Epithelial cell of esophagus (primary cell): ENCODE data around the gene TMEM33.

ENCODE experiments used
- DNase-seq: peaks from one replicate; pipeline ENCODE4 v3.0.0; 2010; ENCODE audit warnings: low read depth
- H3K4me3 ChIP-seq: 2 replicates; pipeline ENCODE4 v1.5.1; 2011; ENCODE audit warnings: mild to moderate bottlenecking, low read length, control low read depth
- TF ChIP-seq, protein P1 (sequence below): IDR thresholded peaks from 2 replicates; pipeline ENCODE4 v1.5.1; 2011; ENCODE audit warnings: low read depth, mild to moderate bottlenecking, low read length, control low read depth, inconsistent platforms; ENCODE audit not compliant: insufficient read depth; ENCODE audit errors: missing control alignments

Gene TMEM33

DNA sequence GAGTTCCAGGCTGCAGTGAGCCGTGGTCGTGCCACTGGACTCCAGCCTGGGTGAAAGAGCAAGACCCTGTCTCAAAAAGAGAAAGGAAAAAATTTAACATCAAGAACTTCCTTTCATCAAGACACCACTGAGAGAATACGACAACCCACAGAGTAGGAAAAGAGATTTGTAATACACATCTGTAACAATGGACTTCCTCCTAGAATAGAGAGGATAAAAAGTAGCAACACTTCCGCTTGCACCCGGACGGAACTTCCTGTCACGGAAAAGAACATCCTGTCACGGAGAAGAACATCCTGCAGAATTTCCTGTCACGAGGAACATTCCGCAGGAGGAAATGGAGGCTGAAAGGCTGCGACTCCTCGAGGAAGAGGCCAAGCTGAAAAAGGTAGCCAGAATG lies 46.2 kb downstream of the TMEM33 start, which contains the start of gene DCAF4L1:
Gene DCAF4L1, plus strand, starts transcription at position 301 of the 400 bp plus-strand sequence. Its CDS starts 37 bp downstream, at position 338.
- no peak within 1 kb of the TSS for H3K4me3 ChIP-seq
- TF ChIP-seq, protein P1, sequence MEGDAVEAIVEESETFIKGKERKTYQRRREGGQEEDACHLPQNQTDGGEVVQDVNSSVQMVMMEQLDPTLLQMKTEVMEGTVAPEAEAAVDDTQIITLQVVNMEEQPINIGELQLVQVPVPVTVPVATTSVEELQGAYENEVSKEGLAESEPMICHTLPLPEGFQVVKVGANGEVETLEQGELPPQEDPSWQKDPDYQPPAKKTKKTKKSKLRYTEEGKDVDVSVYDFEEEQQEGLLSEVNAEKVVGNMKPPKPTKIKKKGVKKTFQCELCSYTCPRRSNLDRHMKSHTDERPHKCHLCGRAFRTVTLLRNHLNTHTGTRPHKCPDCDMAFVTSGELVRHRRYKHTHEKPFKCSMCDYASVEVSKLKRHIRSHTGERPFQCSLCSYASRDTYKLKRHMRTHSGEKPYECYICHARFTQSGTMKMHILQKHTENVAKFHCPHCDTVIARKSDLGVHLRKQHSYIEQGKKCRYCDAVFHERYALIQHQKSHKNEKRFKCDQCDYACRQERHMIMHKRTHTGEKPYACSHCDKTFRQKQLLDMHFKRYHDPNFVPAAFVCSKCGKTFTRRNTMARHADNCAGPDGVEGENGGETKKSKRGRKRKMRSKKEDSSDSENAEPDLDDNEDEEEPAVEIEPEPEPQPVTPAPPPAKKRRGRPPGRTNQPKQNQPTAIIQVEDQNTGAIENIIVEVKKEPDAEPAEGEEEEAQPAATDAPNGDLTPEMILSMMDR = no peak
- DNase-seq = no peak

GRCh38 chr4:41982716-41983115 lies 47.5 kb downstream of the TMEM33 start:
- TF ChIP-seq, protein P1 = no peak
- H3K4me3 ChIP-seq = no peak overlapping the region
- DNase-seq = no peak

DNA sequence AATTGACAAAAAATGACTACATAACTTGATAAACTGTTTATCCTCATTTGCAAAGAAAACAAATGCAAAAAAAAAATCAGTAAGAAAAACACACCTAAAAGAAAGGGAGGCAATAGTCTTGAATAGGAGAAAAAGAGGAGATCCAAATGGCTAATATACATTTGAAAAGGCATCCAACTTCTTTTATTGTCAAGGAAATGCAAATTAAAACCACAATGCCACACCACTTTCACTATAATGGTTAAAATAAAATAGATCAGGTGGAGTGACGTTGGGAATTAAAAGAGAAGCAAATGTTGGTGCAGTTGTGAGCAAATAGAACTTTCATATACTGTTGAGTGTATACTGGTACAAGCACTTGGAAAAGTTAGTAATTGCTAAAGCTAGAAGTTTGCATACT lies 49.9 kb downstream of the TMEM33 start:
- no peak overlapping the region for H3K4me3 ChIP-seq
- TF ChIP-seq, protein P1 = no peak
- DNase-seq = no peak

GRCh38 chr4:41989994-41990364 lies 54.8 kb downstream of the TMEM33 start:
- TF ChIP-seq, protein P1 = no peak
- H3K4me3 ChIP-seq = peak overlapping the region; percentile 80
- no peak for DNase-seq

DNA sequence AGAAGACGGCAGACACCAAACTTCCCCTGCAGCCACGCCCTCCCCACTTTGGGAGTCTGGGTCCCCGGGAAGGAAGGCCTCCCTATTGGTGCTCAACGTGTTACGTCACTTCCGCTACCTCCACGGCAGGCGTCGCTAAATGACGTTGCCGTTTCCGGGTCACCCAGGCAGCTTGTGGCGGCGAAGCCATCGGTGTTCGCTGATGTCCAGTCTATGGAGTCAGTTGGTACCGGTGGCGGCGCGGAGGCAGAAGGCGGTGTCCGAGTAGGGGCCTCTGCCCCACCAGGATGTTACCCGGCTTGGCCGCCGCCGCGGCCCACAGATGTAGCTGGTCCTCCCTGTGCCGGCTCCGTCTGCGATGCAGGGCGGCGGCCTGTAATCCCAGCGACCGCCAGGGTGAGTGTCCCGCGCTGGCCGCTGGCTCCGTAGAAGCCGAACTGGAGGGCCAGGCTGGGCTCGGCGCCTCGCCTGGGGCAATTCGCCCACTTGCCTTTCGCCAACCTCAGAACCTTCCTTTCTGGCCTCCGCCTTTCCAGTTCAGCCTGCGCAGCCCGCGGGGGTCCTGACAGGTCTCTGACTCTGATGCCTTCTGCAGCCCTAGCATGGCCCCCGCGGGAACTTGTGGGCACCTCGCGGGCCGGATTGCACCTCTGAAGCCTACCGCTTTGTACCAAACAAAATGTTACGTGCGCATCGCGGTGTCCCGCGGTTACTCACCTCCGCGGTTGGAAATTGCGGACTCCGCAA lies 55.3 kb downstream of the TMEM33 start, which contains the start of gene SLC30A9:
Gene SLC30A9, plus strand, starts transcription at position 166 of the 747 bp plus-strand sequence. Its CDS starts 122 bp downstream, at position 288.
- DNase-seq = peak; percentile 96
- peak within 1 kb of the TSS; percentile 80 for H3K4me3 ChIP-seq
- TF ChIP-seq, protein P1 = peak; percentile 27

DNA sequence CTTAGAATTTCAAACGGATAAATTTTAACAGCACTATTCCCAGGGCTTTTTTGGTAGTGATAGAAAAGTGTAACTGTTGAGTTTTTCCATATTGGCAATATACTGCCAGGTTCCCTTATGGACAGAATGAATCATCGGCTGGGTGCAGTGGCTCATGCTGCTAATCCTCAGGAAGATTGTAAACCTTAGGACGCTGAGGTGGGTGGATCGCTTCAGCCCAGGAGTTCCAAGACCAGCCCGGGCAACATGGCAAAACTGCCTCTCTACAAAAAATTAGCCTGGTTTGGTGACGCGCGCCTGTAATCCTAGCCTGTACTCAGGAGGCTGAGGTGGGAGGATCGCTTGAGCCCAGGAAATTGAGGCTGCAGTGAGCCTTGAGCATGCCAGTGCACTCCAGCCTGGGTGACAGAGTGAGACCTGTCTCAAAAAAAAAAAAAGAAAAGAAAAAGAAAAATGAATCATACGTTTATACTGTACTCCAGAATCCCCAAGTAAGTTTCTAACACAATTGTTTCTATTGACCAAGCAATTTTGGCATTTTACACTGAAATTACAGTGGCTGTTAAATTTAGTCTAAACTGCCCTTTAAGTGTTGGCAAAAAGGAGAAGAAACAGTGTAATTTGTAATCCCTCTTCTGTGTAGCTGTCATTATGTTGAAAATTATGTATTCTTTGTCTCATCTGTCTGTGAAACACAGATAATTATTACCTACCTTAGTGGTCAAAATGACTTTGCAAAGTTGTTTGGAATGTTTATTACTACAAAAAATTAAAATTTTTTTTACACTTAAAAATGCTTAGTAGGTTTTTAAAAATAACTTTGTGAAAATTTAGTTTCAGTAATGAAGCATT lies 56.9 kb downstream of the TMEM33 start:
- DNase-seq = peak; percentile 82
- H3K4me3 ChIP-seq = peak overlapping the region; percentile 80
- TF ChIP-seq, protein P1 = no peak
